OCI-LY1 (cell line): ENCODE measurements around the gene SH3RF3.

Source experiments
- H2AFZ ChIP-seq: fragments of 200-600 bp; sonication (generic), shearing (Covaris generic); 2 replicates; pipeline ENCODE4 v1.6.0; 2014; ENCODE audit warnings: antibody characterized with exemption, mild to moderate bottlenecking, low read length
- H3F3A ChIP-seq: fragments of 200-600 bp; sonication (generic), shearing (Covaris generic); 2 replicates; pipeline ENCODE4 v1.6.0; 2014; ENCODE audit warnings: mild to moderate bottlenecking, antibody characterized with exemption, low read length, moderate library complexity; ENCODE audit not compliant: insufficient read depth
- H3K27ac ChIP-seq: fragments of 200-600 bp; sonication (generic); 2 replicates; pipeline ENCODE4 v1.5.1; 2014; ENCODE audit warnings: low read length, mixed run types, mild to moderate bottlenecking, low read depth; ENCODE audit not compliant: poor library complexity, severe bottlenecking
- H3K27me3 ChIP-seq: fragments of 200-600 bp; sonication (generic); 2 replicates; pipeline ENCODE4 v1.6.0; 2014; ENCODE audit warnings: antibody characterized with exemption, mild to moderate bottlenecking, low read length, moderate library complexity; ENCODE audit not compliant: insufficient read depth
- H3K36me3 ChIP-seq: fragments of 200-600 bp; sonication (generic); 2 replicates; pipeline ENCODE4 v1.6.1; 2014; ENCODE audit warnings: mild to moderate bottlenecking, antibody characterized with exemption, low read length, moderate library complexity, mixed read lengths; ENCODE audit not compliant: insufficient read depth
- H3K4me1 ChIP-seq: fragments of 200-600 bp; sonication (generic); 2 replicates; pipeline ENCODE4 v1.5.1; 2014; ENCODE audit warnings: mild to moderate bottlenecking, low read length, moderate library complexity; ENCODE audit not compliant: insufficient read depth, severe bottlenecking
- H3K4me2 ChIP-seq: fragments of 200-600 bp; sonication (generic), shearing (Covaris generic); 2 replicates; pipeline ENCODE4 v1.6.1; 2014; ENCODE audit warnings: low read length
- H3K4me3 ChIP-seq: fragments of 200-600 bp; sonication (generic); 2 replicates; pipeline ENCODE4 v1.5.1; 2014; ENCODE audit warnings: low read length, low read depth, mild to moderate bottlenecking, mixed read lengths; ENCODE audit not compliant: poor library complexity, severe bottlenecking
- H3K79me2 ChIP-seq: fragments of 200-600 bp; shearing (Covaris generic); 2 replicates; pipeline ENCODE4 v1.6.1; 2016; ENCODE audit warnings: mixed run types, low read length, mixed read lengths; ENCODE audit not compliant: insufficient read depth
- H3K9ac ChIP-seq: fragments of 200-600 bp; sonication (generic), shearing (Covaris generic); 2 replicates; pipeline ENCODE4 v1.6.1; 2014; ENCODE audit warnings: mild to moderate bottlenecking, low read length, mixed read lengths
- H3K9me2 ChIP-seq: fragments of 200-600 bp; sonication (generic), shearing (Covaris generic); 2 replicates; pipeline ENCODE4 v1.6.1; 2014; ENCODE audit warnings: low read depth, mild to moderate bottlenecking, low read length, mixed read lengths
- H3K9me3 ChIP-seq: fragments of 200-600 bp; shearing (Covaris generic); 2 replicates; pipeline ENCODE4 v1.6.1; 2014; ENCODE audit warnings: low read length, mixed read lengths
- H4K20me1 ChIP-seq: fragments of 200-600 bp; sonication (generic), shearing (Covaris generic); 2 replicates; pipeline ENCODE4 v1.6.0; 2016; ENCODE audit warnings: mild to moderate bottlenecking, low read length; ENCODE audit not compliant: insufficient read depth
- EZH2 ChIP-seq: fragments of 200-600 bp; sonication (generic), shearing (Covaris generic); IDR thresholded peaks from 2 replicates; pipeline ENCODE4 v1.8.0; 2017; ENCODE audit warnings: borderline replicate concordance, mixed run types, mild to moderate bottlenecking, antibody characterized with exemption, low read length, moderate library complexity, mixed read lengths
- TF ChIP-seq, protein P1 (sequence below): fragments of 200-600 bp; sonication (generic), shearing (Covaris generic); IDR thresholded peaks from 2 replicates; pipeline ENCODE4 v1.5.1; 2017; ENCODE audit warnings: mild to moderate bottlenecking, antibody characterized with exemption, low read length, moderate library complexity, mixed read lengths

The SH3RF3 gene

GRCh38 chr2:109214651-109215371 is 85.8 kb downstream of the SH3RF3 start:
- no peaks in the 10 kb centered on the region for H3K9me3 ChIP-seq
- no peak overlapping the region for H3K27ac ChIP-seq
- no peaks in the 10 kb centered on the region for H3K79me2 ChIP-seq
- no peaks in the 10 kb centered on the region for H3K27me3 ChIP-seq
- no peaks in the 10 kb centered on the region for H3F3A ChIP-seq
- no peak overlapping the region for H3K9ac ChIP-seq
- TF ChIP-seq EZH2: no peak
- TF ChIP-seq, protein P1, sequence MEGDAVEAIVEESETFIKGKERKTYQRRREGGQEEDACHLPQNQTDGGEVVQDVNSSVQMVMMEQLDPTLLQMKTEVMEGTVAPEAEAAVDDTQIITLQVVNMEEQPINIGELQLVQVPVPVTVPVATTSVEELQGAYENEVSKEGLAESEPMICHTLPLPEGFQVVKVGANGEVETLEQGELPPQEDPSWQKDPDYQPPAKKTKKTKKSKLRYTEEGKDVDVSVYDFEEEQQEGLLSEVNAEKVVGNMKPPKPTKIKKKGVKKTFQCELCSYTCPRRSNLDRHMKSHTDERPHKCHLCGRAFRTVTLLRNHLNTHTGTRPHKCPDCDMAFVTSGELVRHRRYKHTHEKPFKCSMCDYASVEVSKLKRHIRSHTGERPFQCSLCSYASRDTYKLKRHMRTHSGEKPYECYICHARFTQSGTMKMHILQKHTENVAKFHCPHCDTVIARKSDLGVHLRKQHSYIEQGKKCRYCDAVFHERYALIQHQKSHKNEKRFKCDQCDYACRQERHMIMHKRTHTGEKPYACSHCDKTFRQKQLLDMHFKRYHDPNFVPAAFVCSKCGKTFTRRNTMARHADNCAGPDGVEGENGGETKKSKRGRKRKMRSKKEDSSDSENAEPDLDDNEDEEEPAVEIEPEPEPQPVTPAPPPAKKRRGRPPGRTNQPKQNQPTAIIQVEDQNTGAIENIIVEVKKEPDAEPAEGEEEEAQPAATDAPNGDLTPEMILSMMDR: no peak
- no peaks in the 10 kb centered on the region for H3K4me1 ChIP-seq
- no peak overlapping the region for H3K4me2 ChIP-seq
- H3K36me3 ChIP-seq: no peaks in the 10 kb centered on the region
- H2AFZ ChIP-seq: no peak overlapping the region
- H4K20me1 ChIP-seq: no peaks in the 10 kb centered on the region
- H3K4me3 ChIP-seq: no peak overlapping the region
- H3K9me2 ChIP-seq: no peaks in the 10 kb centered on the region

DNA sequence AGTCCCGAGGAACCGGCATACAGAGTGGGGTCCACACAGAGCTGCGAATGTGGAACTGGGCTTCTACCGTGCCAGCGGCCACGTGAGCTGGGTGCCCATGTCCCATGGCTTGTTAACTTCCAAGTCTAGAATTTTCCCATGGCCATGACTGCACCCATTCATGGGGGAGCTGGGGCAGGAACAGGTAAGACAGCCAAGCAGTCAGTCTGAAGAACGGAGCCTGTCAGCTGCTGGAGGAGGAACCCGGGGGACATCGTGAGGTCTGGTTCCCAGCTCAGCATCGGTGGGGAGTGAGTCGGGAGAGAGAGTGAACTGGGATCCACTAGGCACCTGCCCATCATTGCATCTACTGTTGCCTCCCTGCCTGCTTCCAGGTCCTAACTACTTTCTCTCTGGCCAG is 86.9 kb downstream of the SH3RF3 start:
- H3K9ac ChIP-seq: no peak overlapping the region
- H3K27me3 ChIP-seq: no peaks in the 10 kb centered on the region
- no peak overlapping the region for H3K27ac ChIP-seq
- no peaks in the 10 kb centered on the region for H4K20me1 ChIP-seq
- no peak overlapping the region for H2AFZ ChIP-seq
- no peaks in the 10 kb centered on the region for H3F3A ChIP-seq
- no peaks in the 10 kb centered on the region for H3K9me3 ChIP-seq
- no peaks in the 10 kb centered on the region for H3K36me3 ChIP-seq
- no peaks in the 10 kb centered on the region for H3K79me2 ChIP-seq
- H3K4me3 ChIP-seq: no peak overlapping the region
- no peak overlapping the region for H3K4me2 ChIP-seq
- H3K9me2 ChIP-seq: no peaks in the 10 kb centered on the region
- no peaks in the 10 kb centered on the region for H3K4me1 ChIP-seq
- no peak for TF ChIP-seq EZH2
- TF ChIP-seq, protein P1: no peak

DNA sequence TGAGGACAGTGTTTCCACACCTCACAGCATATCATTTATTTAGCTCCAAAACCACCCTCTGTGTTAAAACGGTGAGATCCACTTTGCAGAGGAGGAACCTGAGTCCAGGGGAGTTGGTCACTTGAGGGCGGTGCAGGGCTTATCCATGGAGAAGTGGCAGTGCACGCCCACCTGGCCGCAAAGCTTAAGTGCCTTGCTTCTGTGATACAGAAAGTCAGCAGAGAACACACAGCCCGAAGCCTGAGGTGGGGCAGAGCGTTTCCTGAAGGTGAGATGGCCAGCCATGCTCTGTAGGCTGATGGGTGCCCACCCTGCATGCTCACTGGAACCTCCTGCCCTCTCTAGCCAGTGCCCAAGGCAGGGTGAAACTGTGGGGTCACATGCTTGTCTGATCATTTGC is 87.3 kb downstream of the SH3RF3 start:
- Histone ChIP-seq H3K4me3 (no peak overlapping the region), H3K36me3 (no peaks in the 10 kb centered on the region), H3K27ac (no peak overlapping the region), H3F3A (no peaks in the 10 kb centered on the region), H4K20me1 (no peaks in the 10 kb centered on the region), H3K9me3 (no peaks in the 10 kb centered on the region), H2AFZ (no peak overlapping the region), H3K4me2 (no peak overlapping the region), H3K9me2 (no peaks in the 10 kb centered on the region), H3K27me3 (no peaks in the 10 kb centered on the region), H3K9ac (no peak overlapping the region), H3K4me1 (no peaks in the 10 kb centered on the region), H3K79me2 (no peaks in the 10 kb centered on the region)
- TF ChIP-seq EZH2: no peak
- TF ChIP-seq, protein P1: no peak
